ENCODE measurements around the gene BRINP1. TPM values are rescaled to one million over a fixed set of nuclear protein-coding genes. Genes with fewer than 3 reads are reported as not detected.

BRINP1 gene
- total and polyA plus RNA-seq, 2 experiments from 2014 or later, result 13.4 to 33.5 TPM

DNA sequence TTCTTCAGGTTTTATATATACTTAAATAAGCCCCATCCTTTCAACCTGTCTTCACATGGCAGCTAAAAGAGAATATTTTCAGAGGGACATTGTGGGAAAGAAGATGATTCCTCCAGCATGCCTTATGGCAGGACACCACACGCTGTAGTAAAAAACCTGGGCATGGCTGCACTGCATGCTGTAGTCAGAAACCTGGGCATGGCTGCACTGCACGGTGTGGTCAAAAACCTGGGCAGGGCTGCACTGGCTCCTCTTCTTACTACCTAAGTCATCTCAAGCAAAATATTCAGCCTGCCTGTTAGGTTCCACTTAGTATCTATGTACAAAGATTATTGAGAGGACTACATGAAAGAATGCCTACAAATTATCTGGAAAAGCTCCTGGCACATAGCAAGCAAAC lies 153.6 kb downstream of the BRINP1 start (continued):
- TF ChIP-seq, protein P1, sequence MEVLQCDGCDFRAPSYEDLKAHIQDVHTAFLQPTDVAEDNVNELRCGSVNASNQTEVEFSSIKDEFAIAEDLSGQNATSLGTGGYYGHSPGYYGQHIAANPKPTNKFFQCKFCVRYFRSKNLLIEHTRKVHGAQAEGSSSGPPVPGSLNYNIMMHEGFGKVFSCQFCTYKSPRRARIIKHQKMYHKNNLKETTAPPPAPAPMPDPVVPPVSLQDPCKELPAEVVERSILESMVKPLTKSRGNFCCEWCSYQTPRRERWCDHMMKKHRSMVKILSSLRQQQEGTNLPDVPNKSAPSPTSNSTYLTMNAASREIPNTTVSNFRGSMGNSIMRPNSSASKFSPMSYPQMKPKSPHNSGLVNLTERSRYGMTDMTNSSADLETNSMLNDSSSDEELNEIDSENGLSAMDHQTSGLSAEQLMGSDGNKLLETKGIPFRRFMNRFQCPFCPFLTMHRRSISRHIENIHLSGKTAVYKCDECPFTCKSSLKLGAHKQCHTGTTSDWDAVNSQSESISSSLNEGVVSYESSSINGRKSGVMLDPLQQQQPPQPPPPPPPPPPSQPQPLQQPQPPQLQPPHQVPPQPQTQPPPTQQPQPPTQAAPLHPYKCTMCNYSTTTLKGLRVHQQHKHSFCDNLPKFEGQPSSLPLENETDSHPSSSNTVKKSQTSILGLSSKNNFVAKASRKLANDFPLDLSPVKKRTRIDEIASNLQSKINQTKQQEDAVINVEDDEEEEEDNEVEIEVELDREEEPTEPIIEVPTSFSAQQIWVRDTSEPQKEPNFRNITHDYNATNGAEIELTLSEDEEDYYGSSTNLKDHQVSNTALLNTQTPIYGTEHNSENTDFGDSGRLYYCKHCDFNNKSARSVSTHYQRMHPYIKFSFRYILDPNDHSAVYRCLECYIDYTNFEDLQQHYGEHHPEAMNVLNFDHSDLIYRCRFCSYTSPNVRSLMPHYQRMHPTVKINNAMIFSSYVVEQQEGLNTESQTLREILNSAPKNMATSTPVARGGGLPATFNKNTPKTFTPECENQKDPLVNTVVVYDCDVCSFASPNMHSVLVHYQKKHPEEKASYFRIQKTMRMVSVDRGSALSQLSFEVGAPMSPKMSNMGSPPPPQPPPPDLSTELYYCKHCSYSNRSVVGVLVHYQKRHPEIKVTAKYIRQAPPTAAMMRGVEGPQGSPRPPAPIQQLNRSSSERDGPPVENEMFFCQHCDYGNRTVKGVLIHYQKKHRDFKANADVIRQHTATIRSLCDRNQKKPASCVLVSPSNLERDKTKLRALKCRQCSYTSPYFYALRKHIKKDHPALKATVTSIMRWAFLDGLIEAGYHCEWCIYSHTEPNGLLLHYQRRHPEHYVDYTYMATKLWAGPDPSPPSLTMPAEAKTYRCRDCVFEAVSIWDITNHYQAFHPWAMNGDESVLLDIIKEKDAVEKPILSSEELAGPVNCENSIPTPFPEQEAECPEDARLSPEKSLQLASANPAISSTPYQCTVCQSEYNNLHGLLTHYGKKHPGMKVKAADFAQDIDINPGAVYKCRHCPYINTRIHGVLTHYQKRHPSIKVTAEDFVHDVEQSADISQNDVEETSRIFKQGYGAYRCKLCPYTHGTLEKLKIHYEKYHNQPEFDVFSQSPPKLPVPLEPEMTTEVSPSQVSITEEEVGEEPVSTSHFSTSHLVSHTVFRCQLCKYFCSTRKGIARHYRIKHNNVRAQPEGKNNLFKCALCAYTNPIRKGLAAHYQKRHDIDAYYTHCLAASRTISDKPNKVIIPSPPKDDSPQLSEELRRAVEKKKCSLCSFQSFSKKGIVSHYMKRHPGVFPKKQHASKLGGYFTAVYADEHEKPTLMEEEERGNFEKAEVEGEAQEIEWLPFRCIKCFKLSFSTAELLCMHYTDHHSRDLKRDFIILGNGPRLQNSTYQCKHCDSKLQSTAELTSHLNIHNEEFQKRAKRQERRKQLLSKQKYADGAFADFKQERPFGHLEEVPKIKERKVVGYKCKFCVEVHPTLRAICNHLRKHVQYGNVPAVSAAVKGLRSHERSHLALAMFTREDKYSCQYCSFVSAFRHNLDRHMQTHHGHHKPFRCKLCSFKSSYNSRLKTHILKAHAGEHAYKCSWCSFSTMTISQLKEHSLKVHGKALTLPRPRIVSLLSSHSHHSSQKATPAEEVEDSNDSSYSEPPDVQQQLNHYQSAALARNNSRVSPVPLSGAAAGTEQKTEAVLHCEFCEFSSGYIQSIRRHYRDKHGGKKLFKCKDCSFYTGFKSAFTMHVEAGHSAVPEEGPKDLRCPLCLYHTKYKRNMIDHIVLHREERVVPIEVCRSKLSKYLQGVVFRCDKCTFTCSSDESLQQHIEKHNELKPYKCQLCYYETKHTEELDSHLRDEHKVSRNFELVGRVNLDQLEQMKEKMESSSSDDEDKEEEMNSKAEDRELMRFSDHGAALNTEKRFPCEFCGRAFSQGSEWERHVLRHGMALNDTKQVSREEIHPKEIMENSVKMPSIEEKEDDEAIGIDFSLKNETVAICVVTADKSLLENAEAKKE (CRISPR knock-in tag; IDR thresholded peaks at IDR 0.05), result no peak
- TF ChIP-seq, protein P2, sequence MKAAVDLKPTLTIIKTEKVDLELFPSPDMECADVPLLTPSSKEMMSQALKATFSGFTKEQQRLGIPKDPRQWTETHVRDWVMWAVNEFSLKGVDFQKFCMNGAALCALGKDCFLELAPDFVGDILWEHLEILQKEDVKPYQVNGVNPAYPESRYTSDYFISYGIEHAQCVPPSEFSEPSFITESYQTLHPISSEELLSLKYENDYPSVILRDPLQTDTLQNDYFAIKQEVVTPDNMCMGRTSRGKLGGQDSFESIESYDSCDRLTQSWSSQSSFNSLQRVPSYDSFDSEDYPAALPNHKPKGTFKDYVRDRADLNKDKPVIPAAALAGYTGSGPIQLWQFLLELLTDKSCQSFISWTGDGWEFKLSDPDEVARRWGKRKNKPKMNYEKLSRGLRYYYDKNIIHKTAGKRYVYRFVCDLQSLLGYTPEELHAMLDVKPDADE (IDR thresholded peaks at IDR 0.05), result no peak
- TF ChIP-seq STAT1 (IDR thresholded peaks at IDR 0.05; ENCODE audit: unreplicated experiment), result no peak

DNA sequence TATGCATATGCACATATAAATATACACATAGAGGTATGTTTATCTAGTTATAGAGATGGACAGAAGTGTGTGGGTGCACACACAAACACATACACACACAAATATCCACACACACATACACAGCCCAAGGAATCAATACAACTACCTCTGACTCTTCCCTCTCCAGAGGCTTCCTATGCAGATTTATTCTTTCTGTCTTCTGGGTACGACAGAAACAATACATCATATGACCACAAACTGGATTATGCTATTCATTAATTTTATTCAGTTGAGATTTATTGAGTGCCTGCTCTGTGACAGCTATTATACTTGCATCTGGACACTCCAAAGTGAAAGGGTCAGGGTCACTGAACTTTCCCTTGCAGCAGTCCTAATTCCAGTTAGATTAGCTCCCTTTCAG lies 155.8 kb downstream of the BRINP1 start:
- Histone ChIP-seq H3K27me3 (ENCODE audit: insufficient read depth) (no peaks in the 10 kb centered on the region), H3K36me3 (ENCODE audit: insufficient read depth) (no peaks in the 10 kb centered on the region), H3K4me2 (no peak overlapping the region), H4K20me1 (replicated peaks; ENCODE audit: insufficient read depth) (no peaks in the 10 kb centered on the region; the same call in 1 of the 2 replicates), H3K4me1 (ENCODE audit: insufficient read depth) (no peaks in the 10 kb centered on the region), H3K79me2 (replicated peaks; ENCODE audit: insufficient read depth) (no peaks in the 10 kb centered on the region), H3K27ac (ENCODE audit: low read depth) (no peak overlapping the region), H3K4me3 (no peak overlapping the region), H3K9me2 (ENCODE audit: insufficient read depth) (no peaks in the 10 kb centered on the region), H3F3A (replicated peaks; ENCODE audit: low read depth) (no peaks in the 10 kb centered on the region), H2AFZ (no peak overlapping the region)
- Mint-ChIP-seq H3K4me3 (no peak overlapping the region), H3K36me3 (ENCODE audit: low read depth) (peaks cover 5% of the 10 kb centered on the region; the same call in 2 of the 3 replicates), H3K9me3 (no peaks in the 10 kb centered on the region), H3K27ac (no peak overlapping the region), H3K4me1 (no peaks in the 10 kb centered on the region), H3K27me3 (ENCODE audit: insufficient read depth, low read depth, poor library complexity) (no peaks in the 10 kb centered on the region)
- ATAC-seq, result no peak
- DNase-seq (ENCODE audit: low spot score), result no peak
- TF ChIP-seq JUNB (IDR thresholded peaks at IDR 0.05; ENCODE audit: unreplicated experiment), result no peak
- TF ChIP-seq, protein P3, sequence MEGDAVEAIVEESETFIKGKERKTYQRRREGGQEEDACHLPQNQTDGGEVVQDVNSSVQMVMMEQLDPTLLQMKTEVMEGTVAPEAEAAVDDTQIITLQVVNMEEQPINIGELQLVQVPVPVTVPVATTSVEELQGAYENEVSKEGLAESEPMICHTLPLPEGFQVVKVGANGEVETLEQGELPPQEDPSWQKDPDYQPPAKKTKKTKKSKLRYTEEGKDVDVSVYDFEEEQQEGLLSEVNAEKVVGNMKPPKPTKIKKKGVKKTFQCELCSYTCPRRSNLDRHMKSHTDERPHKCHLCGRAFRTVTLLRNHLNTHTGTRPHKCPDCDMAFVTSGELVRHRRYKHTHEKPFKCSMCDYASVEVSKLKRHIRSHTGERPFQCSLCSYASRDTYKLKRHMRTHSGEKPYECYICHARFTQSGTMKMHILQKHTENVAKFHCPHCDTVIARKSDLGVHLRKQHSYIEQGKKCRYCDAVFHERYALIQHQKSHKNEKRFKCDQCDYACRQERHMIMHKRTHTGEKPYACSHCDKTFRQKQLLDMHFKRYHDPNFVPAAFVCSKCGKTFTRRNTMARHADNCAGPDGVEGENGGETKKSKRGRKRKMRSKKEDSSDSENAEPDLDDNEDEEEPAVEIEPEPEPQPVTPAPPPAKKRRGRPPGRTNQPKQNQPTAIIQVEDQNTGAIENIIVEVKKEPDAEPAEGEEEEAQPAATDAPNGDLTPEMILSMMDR (conservative IDR thresholded peaks at IDR 0.05; ENCODE audit: low read depth in 2 of 2), result no peak
- TF ChIP-seq EZH2 (IDR thresholded peaks at IDR 0.05; ENCODE audit: low read depth, unreplicated experiment), result no peak
- TF ChIP-seq EZH2phosphoT487 (IDR thresholded peaks at IDR 0.05; ENCODE audit: unreplicated experiment), result no peak
- TF ChIP-seq ZNF331 (CRISPR knock-in tag; IDR thresholded peaks at IDR 0.05; ENCODE audit: low read depth), result no peak
- TF ChIP-seq POLR2AphosphoS5 (IDR thresholded peaks at IDR 0.05; ENCODE audit: low read depth), result no peak
